Stimulated activated CD4-positive, alpha-beta T cell treated with anti-CD3 and anti-CD28 coated beads, Interleukin-12 subunit alpha, Interleukin-12 subunit beta, amount 100 ng/mL, for 48 hours (primary cell): ENCODE measurements around the gene TCAF1.
"Not testable (repeated sequence)": the region's sequence is repeated elsewhere in the genome, so short reads cannot be mapped to it uniquely, and the experiment has no call there.

Source experiments
- DNase-seq, 3 donors: peaks; one replicate each; pipeline ENCODE4 v3.0.0-alpha.2; 2020; ENCODE audit warnings: low read depth in 2 of 3, low spot score in 1 of 3

The TCAF1 gene

GRCh38 chr7:143855443-143855842 lies 46.5 kb downstream of the TCAF1 start:
- DNase-seq: not testable (repeated sequence)

GRCh38 chr7:143850682-143851081 lies 51.3 kb downstream of the TCAF1 start:
- DNase-seq: no peak

- DNase-seq: no peak
These were observed 52.0 kb downstream of the TCAF1 start for GRCh38 chr7:143849785-143850479.

- DNase-seq: no peak
These were observed 53.8 kb downstream of the TCAF1 start for GRCh38 chr7:143848192-143848591.

- DNase-seq: no peak
These were observed 55.3 kb downstream of the TCAF1 start for GRCh38 chr7:143846692-143847091.

GRCh38 chr7:143841696-143842095 lies 60.3 kb downstream of the TCAF1 start:
- DNase-seq: not testable (repeated sequence)

GRCh38 chr7:143840062-143840461 lies 61.9 kb downstream of the TCAF1 start:
- not testable (repeated sequence) for DNase-seq

- peak; percentile 86 to 99 (median 89) for DNase-seq
These were observed 64.8 kb downstream of the TCAF1 start for GRCh38 chr7:143837223-143837622.

GRCh38 chr7:143836622-143837021 lies 65.4 kb downstream of the TCAF1 start:
- peak; percentile 87 to 95 (median 89) for DNase-seq

- DNase-seq: not testable (repeated sequence)
These were observed 65.9 kb downstream of the TCAF1 start for GRCh38 chr7:143836088-143836487.

- DNase-seq: not testable (repeated sequence)
These were observed 75.4 kb downstream of the TCAF1 start for GRCh38 chr7:143826578-143826977.

GRCh38 chr7:143824295-143825135 lies 77.5 kb downstream of the TCAF1 start:
- DNase-seq: not testable (repeated sequence)

GRCh38 chr7:143823634-143824294 lies 78.2 kb downstream of the TCAF1 start:
- DNase-seq: not testable (repeated sequence)

GRCh38 chr7:143821392-143822277 lies 80.3 kb downstream of the TCAF1 start:
- DNase-seq: not testable (repeated sequence)

GRCh38 chr7:143817873-143818272 lies 84.1 kb downstream of the TCAF1 start:
- not testable (repeated sequence) for DNase-seq

- DNase-seq: not testable (repeated sequence)
These were observed 85.4 kb downstream of the TCAF1 start for GRCh38 chr7:143816471-143817133.

GRCh38 chr7:143810639-143811038 lies 91.3 kb downstream of the TCAF1 start:
- DNase-seq: not testable (repeated sequence)

- DNase-seq: not testable (repeated sequence)
These were observed 95.3 kb downstream of the TCAF1 start for GRCh38 chr7:143806664-143807071.
